Stimulated activated memory B cell treated with anti-CD40 and anti-IgM and Interleukin-4, amounts not matched to agents 10 μg/mL and 1 μg/mL and 100 μg/mL, for 72 hours (primary cell): ENCODE results near the gene POU6F2.

Experiments
- ATAC-seq: fragments of 150-1000 bp; cut with Tn5 transposase; 2 replicates; pipeline ENCODE4 v1.10.0; 2021
- H3K27ac Mint-ChIP-seq: one replicate; pipeline ENCODE4 v1.8.0; 2022; ENCODE audit warnings: mild to moderate bottlenecking, mixed read lengths
- H3K27me3 Mint-ChIP-seq: one replicate; pipeline ENCODE4 v1.8.0; 2022; ENCODE audit warnings: mixed read lengths
- H3K36me3 Mint-ChIP-seq: one replicate; pipeline ENCODE4 v1.8.0; 2022; ENCODE audit warnings: mixed read lengths
- H3K4me1 Mint-ChIP-seq: one replicate; pipeline ENCODE4 v1.8.0; 2022; ENCODE audit warnings: mixed read lengths
- H3K4me3 Mint-ChIP-seq: one replicate; pipeline ENCODE4 v1.8.0; 2022; ENCODE audit warnings: mild to moderate bottlenecking, moderate library complexity, mixed read lengths
- H3K9me3 Mint-ChIP-seq: one replicate; pipeline ENCODE4 v1.8.0; 2022; ENCODE audit warnings: mixed read lengths

POU6F2 gene

DNA sequence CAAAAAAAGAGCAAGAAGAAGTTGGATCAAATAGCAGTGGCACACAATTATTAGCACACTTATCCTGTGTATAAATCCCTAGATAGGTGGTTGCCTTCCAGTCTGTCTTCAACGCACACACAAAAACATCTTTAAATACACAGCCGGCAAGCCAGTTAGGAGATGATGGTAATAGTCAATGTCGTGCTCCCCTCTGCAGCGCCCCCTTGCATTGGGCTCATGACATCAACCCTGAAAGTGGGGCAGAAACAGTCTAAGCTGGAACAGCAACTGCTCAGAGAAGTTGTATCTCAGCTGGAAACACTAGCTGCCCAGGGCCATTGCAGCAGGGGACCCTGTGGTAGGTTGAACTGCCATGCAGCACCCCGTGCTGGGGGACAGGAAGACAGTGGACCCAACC is 409.0 kb downstream of the POU6F2 start:
- H3K27ac Mint-ChIP-seq, result no peak overlapping the region
- H3K36me3 Mint-ChIP-seq, result no peaks in the 10 kb centered on the region
- H3K27me3 Mint-ChIP-seq, result peaks cover 37% of the 10 kb centered on the region
- no peak overlapping the region for H3K4me3 Mint-ChIP-seq
- no peak for ATAC-seq
- no peaks in the 10 kb centered on the region for H3K4me1 Mint-ChIP-seq
- peaks cover 3% of the 10 kb centered on the region for H3K9me3 Mint-ChIP-seq

- Mint-ChIP-seq H3K4me3 (no peak overlapping the region), H3K9me3 (no peaks in the 10 kb centered on the region), H3K27me3 (peaks cover 27% of the 10 kb centered on the region), H3K27ac (no peak overlapping the region), H3K4me1 (no peaks in the 10 kb centered on the region), H3K36me3 (no peaks in the 10 kb centered on the region)
- ATAC-seq, result no peak
These were observed 414.4 kb downstream of the POU6F2 start for GRCh38 chr7:39392151-39392550.

DNA sequence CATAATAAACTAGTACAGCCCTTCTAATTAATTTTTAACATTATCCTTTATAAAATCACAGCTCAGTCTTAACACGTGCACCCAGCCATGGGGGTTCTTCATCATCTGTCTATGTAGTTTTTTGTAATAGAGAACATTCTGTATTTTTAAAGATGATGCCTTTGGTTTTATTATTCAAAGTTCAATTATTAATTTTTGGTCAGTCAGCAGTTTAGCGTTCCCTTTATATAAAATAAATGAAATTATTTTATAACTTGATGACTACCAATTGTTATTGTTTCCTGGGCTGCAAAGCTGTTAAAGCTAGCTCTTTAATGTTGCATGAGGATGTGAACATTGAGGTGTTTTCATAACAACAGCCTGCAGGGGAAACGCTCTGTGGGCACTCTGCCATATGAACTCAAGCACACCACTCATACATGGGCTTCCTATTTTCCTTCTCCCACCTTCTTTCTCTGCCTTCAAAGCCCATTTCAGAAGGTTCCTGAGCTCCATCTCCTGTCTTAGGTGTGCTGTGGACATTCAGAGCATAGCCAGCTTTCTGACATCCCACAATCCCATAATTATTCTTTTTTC is 416.5 kb downstream of the POU6F2 start:
- no peaks in the 10 kb centered on the region for H3K9me3 Mint-ChIP-seq
- H3K27ac Mint-ChIP-seq, result no peak overlapping the region
- ATAC-seq, result no peak
- H3K4me3 Mint-ChIP-seq, result no peak overlapping the region
- no peaks in the 10 kb centered on the region for H3K4me1 Mint-ChIP-seq
- peaks cover 30% of the 10 kb centered on the region for H3K27me3 Mint-ChIP-seq
- H3K36me3 Mint-ChIP-seq, result no peaks in the 10 kb centered on the region

DNA sequence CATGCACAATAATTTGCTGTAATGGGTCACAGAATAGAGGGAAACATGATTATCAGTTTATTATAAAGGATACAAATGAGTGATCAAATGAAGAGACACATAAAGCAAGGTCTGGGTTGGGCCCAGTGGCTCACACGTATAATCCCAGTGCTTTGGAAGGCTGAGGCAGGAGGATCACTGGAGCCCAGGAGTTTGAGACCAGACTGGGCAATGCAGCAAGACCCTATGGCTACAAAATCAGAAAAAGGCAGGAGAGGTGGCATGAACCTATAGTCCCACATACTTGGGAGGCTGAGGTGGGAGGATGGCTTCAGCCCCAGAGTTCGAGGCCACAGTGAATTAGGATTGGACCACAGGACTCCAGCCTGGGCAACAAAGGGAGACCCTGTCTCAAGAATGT is 421.7 kb downstream of the POU6F2 start:
- Mint-ChIP-seq H3K36me3 (no peaks in the 10 kb centered on the region), H3K4me3 (no peak overlapping the region), H3K9me3 (no peaks in the 10 kb centered on the region), H3K27me3 (peaks cover 38% of the 10 kb centered on the region), H3K4me1 (no peaks in the 10 kb centered on the region), H3K27ac (no peak overlapping the region)
- ATAC-seq, result no peak

- Mint-ChIP-seq H3K36me3 (no peaks in the 10 kb centered on the region), H3K4me1 (no peaks in the 10 kb centered on the region), H3K9me3 (no peaks in the 10 kb centered on the region), H3K27ac (no peak overlapping the region), H3K27me3 (peaks cover 33% of the 10 kb centered on the region), H3K4me3 (no peak overlapping the region)
- no peak for ATAC-seq
These were observed 422.3 kb downstream of the POU6F2 start for GRCh38 chr7:39399986-39400385.

DNA sequence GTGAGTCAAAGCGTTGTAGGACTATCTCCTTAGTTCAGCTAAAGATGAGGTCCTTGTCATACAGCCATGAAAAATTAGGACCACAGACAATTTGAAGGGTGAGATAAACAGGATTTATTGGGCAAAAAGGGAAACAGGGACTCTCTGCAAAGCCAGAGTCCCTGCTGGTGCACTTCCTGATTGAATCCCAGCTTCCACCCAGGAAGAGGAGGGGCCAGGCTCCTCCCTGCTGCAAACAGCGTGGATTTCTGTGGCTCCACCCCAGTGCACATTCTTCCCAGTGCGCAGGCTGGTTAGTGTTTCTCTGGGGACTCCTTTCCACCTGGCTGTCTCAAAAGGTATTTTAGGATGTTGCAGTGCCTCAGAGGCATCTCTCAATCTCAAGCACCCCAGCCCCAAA is 423.1 kb downstream of the POU6F2 start:
- H3K27me3 Mint-ChIP-seq, result peaks cover 27% of the 10 kb centered on the region
- H3K36me3 Mint-ChIP-seq, result no peaks in the 10 kb centered on the region
- H3K27ac Mint-ChIP-seq, result no peak overlapping the region
- no peaks in the 10 kb centered on the region for H3K4me1 Mint-ChIP-seq
- ATAC-seq, result no peak
- H3K4me3 Mint-ChIP-seq, result no peak overlapping the region
- H3K9me3 Mint-ChIP-seq, result no peaks in the 10 kb centered on the region

DNA sequence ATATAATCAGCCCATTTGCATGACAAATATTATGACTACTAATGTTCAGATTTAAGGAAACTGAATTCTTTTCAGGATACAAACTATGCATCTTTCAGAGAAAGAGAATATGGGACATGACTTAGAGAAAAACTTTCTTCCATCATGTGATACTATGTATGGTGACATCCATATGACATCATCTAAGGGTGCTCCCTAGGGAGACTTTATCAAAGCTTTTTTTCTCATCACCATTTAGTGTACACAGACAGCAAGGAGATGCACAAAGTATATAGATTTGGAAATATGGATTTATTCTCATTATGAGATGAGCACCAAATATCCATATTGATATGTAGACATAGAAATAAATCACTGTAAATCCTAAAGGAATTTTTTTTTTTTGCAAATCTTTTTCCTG is 424.3 kb downstream of the POU6F2 start:
- Mint-ChIP-seq H3K4me1 (no peaks in the 10 kb centered on the region), H3K4me3 (no peak overlapping the region), H3K36me3 (no peaks in the 10 kb centered on the region), H3K27ac (no peak overlapping the region), H3K9me3 (no peaks in the 10 kb centered on the region), H3K27me3 (peaks cover 28% of the 10 kb centered on the region)
- ATAC-seq, result no peak

GRCh38 chr7:39404907-39405306 is 427.2 kb downstream of the POU6F2 start:
- no peaks in the 10 kb centered on the region for H3K36me3 Mint-ChIP-seq
- no peak overlapping the region for H3K27ac Mint-ChIP-seq
- no peak for ATAC-seq
- no peaks in the 10 kb centered on the region for H3K9me3 Mint-ChIP-seq
- no peak overlapping the region for H3K4me3 Mint-ChIP-seq
- H3K27me3 Mint-ChIP-seq, result peaks cover 13% of the 10 kb centered on the region
- no peaks in the 10 kb centered on the region for H3K4me1 Mint-ChIP-seq

- Mint-ChIP-seq H3K36me3 (no peaks in the 10 kb centered on the region), H3K4me3 (no peak overlapping the region), H3K4me1 (no peaks in the 10 kb centered on the region), H3K27ac (no peak overlapping the region), H3K27me3 (peaks cover 12% of the 10 kb centered on the region), H3K9me3 (no peaks in the 10 kb centered on the region)
- no peak for ATAC-seq
These were observed 427.9 kb downstream of the POU6F2 start for GRCh38 chr7:39405581-39405980.

DNA sequence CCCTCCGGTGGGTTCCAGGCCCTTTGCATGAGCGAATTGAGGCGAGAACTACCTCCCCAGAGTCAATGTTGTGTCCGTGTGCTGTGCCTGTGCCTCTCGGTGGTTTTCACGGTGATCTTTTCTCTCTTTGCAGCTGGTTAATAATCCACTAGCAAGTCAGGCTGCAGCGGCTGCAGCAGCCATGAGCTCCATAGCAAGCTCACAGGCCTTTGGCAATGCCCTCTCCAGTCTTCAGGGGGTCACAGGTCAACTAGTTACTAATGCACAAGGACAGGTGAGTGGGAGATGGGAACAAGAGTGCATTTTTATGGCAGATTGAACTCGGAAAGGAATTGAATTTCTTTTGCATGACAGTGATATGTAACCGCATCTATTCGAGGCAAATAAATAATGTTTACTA is 428.8 kb downstream of the POU6F2 start:
- H3K27ac Mint-ChIP-seq, result no peak overlapping the region

DNA sequence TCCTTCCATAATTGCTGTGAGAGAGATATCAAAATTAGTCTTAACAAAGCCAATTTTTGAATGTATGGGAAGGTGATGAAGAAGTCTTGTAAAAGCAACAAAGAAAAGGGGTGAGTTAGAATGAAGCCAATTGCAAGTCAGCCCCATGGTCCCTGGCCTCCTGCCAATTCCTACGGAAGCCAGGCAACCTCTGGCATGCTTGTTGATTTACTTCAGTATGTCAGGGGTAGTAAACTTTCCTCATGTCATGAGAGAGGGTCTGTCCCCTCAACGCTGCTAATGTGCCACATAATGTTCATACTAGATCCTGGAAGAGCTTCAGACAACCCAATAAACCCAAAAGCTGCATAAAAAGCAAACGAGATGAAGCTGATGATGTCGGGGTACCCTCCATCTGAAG is 429.4 kb downstream of the POU6F2 start:
- ATAC-seq, result no peak
- no peaks in the 10 kb centered on the region for H3K9me3 Mint-ChIP-seq
- no peaks in the 10 kb centered on the region for H3K36me3 Mint-ChIP-seq
- H3K27me3 Mint-ChIP-seq, result peaks cover 12% of the 10 kb centered on the region
- H3K4me1 Mint-ChIP-seq, result no peaks in the 10 kb centered on the region
- no peak overlapping the region for H3K27ac Mint-ChIP-seq
- H3K4me3 Mint-ChIP-seq, result no peak overlapping the region

More for the DNA sequence above, 428.8 kb downstream of the POU6F2 start:
- ATAC-seq, result no peak
- H3K27me3 Mint-ChIP-seq, result peaks cover 12% of the 10 kb centered on the region
- no peaks in the 10 kb centered on the region for H3K4me1 Mint-ChIP-seq
- no peaks in the 10 kb centered on the region for H3K36me3 Mint-ChIP-seq
- H3K4me3 Mint-ChIP-seq, result no peak overlapping the region
- no peaks in the 10 kb centered on the region for H3K9me3 Mint-ChIP-seq

DNA sequence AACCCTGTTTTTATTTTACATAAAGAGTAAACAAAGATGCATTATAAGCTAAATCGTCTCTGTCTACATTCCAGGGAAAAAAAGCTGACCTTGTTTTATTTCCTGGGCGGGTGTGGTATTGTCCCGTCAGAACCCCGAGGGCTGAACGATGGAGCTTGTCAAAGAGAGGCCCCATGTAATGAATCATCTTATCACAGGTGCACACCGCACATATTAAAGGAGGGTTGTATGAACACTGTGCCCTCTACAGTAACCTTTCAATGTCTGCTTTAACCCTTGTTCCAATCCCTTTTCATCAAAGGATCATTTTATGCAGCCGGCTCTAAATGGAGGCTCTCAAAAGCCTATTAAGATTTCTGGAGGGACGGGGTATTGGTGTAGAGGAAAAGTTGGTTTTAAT is 430.0 kb downstream of the POU6F2 start:
- Mint-ChIP-seq H3K36me3 (no peaks in the 10 kb centered on the region), H3K27ac (no peak overlapping the region), H3K4me1 (no peaks in the 10 kb centered on the region), H3K9me3 (no peaks in the 10 kb centered on the region), H3K27me3 (peaks cover 12% of the 10 kb centered on the region), H3K4me3 (no peak overlapping the region)
- ATAC-seq, result no peak

- H3K36me3 Mint-ChIP-seq, result no peaks in the 10 kb centered on the region
- peaks cover 3% of the 10 kb centered on the region for H3K4me1 Mint-ChIP-seq
- no peak overlapping the region for H3K27ac Mint-ChIP-seq
- ATAC-seq, result no peak
- H3K9me3 Mint-ChIP-seq, result no peaks in the 10 kb centered on the region
- peaks cover 13% of the 10 kb centered on the region for H3K27me3 Mint-ChIP-seq
- H3K4me3 Mint-ChIP-seq, result no peak overlapping the region
These were observed 431.2 kb downstream of the POU6F2 start for GRCh38 chr7:39408906-39409305.

- no peaks in the 10 kb centered on the region for H3K36me3 Mint-ChIP-seq
- peaks cover 9% of the 10 kb centered on the region for H3K4me1 Mint-ChIP-seq
- no peak for ATAC-seq
- no peaks in the 10 kb centered on the region for H3K9me3 Mint-ChIP-seq
- no peak overlapping the region for H3K27ac Mint-ChIP-seq
- H3K27me3 Mint-ChIP-seq, result peaks cover 23% of the 10 kb centered on the region
- no peak overlapping the region for H3K4me3 Mint-ChIP-seq
These were observed 432.9 kb downstream of the POU6F2 start for GRCh38 chr7:39410582-39410981.

DNA sequence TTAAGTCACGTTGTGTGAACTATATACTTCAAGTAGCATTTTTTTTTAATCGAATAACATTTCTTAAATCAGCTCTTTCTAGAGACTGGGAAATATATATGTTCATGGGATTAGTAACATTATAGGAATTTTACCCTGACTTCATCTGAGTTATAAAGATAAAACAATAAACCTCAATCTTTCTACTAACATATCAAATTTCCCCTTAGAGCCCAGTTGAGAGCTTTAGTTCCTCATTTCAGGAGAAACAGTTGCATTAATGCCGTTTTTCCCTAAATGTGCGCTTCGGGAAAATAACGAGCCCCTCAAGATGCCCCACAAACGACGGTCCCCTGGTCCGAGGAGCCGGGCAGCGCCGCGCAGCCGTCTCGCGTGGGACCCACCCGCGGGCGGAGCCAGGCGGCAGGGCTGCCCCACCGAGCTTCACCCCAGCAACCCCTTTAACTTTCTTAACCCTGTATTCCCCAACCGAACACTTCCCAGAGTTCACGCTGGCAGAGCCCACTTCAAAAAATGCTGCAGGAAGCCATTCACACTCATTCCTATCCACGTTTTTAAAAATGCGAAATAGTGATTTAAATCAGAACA is 436.0 kb downstream of the POU6F2 start:
- H3K27ac Mint-ChIP-seq, result peak overlapping the region; percentile 71
- ATAC-seq, result no peak
- H3K4me1 Mint-ChIP-seq, result peaks cover 9% of the 10 kb centered on the region
- peak overlapping the region; percentile 90 for H3K4me3 Mint-ChIP-seq
- H3K36me3 Mint-ChIP-seq, result no peaks in the 10 kb centered on the region
- H3K27me3 Mint-ChIP-seq, result peaks cover 31% of the 10 kb centered on the region
- H3K9me3 Mint-ChIP-seq, result no peaks in the 10 kb centered on the region

DNA sequence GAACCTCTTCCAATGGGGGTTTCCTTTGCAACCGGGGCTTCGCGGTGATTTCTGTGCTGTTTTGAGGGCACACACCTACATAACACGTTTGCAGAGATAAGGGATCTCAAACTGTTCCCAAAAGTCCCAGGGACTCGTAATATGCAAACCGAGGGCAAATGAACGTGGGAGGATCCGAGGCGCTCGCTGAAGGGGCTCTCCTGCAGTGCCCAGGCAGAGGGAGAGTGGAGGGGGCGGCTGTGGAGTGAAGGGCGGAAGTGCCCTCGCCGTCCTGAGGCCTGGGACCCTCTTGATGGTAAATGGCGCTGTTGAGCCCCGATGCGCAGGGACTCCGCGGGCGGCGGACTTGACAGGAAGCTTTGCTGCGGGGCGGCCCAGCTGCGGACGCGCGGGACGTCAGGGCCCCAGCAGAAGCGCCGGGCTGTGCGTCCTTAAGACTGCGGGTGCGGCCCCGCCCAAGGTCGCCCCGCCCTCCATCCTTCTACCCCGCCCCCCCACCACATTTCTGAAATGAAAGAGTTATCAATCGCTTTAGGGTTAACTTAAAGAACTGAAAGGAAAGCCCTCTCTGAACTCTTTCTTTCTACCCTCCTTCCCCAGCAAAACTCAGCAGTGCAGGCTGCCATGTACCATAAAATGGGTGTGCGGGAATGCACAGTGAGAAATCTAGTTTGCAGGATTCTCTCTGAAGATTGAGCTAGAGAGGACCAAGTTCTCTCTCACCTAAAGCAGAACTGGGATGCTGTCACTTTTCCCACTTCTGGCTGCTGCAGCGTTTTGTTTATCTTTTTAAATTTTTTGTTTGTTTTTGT is 436.7 kb downstream of the POU6F2 start:
- Mint-ChIP-seq H3K4me1 (peaks cover 9% of the 10 kb centered on the region), H3K36me3 (no peaks in the 10 kb centered on the region), H3K27ac (peak overlapping the region; percentile 71), H3K9me3 (no peaks in the 10 kb centered on the region), H3K4me3 (peak overlapping the region; percentile 90), H3K27me3 (peaks cover 31% of the 10 kb centered on the region)
- peak; percentile 91 for ATAC-seq
